Activated effector memory CD4-positive, alpha-beta T cell treated with anti-CD3 and anti-CD28 coated beads, Interleukin-2, amount 50 U/mL, for 16 hours (primary cell): ENCODE data around the gene ARMC3.
A peak's percentile ranks its signal among the peaks of the same experiment; 100 is the strongest.
"Not testable (repeated sequence)": the region's sequence is repeated elsewhere in the genome, so short reads cannot be mapped to it uniquely, and the experiment has no call there.

Experiments used
- DNase-seq: peaks from one replicate; pipeline ENCODE4 v3.0.0-alpha.2; 2020

Gene ARMC3

DNA sequence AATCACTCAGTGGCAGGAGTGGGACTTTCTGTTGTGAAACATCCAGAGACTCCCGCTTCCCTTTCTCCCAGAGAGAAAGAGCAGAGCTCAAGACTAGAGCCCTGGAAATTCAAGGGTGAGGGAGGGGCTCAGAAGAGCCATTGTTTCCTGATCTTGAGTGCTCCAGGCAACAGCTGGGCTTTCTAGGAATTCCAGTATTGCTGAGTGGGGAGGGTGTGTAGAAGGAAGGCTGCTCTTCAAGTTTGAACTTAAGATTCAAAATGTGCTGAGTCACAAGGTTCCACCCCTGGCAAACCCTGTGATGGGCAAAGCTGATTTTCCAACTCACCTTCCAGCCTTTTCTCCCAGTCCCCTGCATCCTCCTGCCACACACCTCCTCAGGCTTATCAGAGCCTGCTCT is 125.2 kb downstream of the ARMC3 start:
- DNase-seq: no peak

DNA sequence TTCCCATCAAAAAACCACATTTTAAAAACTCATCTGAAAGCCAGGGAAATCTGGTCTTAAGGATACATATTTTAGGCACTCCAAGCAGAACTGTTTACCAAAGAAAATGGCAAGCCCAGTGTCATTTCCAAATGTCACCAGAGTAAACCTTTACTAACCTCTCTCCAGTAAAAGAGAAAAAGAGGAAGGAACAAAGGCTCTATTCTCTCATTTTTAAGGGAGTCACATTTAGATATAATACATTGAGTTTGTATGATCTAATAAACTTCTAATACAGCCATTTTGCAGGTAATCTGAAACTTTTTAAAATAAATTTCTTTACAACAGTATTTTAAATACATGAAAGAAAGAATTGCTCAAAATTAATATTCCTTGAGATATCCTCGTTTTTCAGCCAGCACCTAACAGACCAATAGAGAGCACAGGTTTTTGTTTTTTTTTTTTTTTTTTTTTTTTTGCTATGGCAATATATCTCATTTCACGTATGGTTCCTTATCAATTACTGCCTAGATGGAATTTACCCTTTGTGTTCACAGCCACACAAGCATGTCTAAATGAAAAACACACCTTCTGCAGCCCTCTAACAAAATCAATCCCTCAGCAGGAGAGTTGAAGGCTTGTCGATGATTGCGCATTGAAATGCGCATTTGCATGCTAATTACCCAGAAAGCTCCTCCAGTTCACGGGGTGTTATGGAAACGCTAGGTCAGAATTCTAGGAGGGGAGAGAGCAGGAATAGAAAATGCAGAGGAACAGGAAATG is 127.8 kb downstream of the ARMC3 start:
- DNase-seq: no peak

DNA sequence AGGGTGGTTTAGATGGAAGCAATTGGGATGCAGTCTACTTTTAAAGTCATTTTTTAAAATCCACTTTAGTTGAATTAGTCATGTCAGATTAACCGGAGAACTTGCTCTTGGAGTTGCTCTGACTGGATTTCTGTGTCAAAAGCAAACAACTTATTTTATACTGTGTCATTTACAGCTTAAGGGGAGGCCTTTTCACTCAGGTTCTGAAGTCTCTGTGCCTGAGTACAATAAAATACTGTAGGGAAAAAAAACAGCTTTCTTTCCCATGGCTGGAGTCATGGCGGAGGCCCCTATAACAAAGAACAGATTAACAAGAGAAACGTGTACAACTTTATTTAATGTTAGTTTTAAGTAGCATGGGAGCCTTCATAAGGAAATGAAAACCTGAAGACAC is 128.3 kb downstream of the ARMC3 start:
- no peak for DNase-seq

DNA sequence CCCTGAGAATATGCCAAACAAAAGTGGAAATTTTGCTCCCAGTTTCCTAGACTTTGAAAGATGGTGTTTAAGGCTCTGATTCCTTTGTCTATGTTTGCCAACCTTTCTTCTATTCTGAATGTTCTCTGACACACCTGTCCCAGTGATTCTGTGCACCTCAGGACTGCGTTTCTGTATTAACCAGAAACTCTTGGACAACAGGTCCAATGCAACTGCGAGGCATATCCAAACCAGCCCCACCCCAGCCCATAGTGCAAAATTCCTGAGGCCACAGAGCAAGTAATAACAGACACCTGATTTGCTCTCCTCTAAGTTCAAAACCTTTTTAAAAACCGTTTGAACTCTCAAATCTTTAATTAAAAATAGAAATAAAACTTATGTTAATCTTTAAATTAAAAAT is 130.5 kb downstream of the ARMC3 start:
- no peak for DNase-seq

DNA sequence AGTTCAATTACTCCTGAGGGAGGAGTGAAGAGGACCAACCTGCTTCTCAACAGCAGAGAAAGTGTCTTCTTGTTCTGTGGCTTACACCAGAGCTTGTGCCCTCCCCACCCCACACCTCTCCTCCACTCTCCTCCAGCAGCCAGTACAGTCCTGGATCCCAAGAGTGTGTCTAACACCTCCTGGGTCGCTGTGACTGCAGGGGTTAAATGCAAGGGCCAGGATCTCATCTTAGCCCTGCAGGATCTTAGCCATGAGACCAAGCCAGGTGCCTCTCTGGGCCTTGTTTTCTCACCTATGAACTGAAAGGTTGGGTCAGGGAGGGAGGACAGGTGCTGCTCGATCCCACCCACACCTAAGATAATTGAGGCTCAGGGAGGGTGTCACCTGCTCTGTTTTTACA is 133.1 kb downstream of the ARMC3 start:
- DNase-seq: no peak

DNA sequence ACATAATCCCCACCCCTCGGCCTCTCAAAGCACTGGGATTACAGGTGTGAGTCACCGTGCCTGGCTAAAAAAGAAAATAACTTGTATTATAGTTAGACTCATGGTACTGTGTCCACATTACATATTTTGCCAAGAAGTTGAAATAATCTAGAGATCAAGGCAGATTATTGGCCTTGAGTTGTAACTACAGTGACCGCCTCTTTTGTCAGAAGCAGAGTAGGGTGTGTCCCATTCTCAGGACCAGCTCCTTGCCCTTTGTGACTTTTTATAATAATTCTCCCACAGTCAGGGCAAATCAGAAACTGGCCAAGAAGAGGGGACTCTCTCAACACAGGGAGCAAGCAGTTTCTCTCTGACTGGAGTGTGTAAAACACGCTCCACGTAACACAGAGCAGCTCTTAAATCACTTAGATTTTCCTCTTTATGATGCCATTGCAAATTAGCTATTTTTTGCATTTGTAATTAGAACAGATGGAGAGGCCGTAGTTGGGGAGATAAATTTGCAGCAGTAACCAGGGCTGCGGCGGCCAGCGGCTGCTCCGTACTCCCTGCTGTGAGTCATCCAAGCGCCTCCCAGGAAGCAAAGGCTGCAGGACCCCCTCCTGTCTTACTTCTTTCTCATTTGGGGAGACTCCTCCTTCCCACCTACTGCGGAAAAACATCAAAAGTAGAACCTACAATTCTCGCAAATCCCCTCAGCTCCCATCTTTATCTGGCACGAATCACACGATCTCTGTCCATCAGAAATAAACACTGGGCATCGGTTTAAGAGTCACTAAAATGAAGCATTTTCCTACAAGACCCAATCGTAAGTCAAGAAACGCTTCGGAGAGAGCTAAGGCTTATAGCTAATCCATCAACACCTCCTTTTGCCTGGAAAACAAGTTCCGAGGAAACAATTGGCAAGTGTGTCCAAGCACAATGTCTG is 135.5 kb downstream of the ARMC3 start:
- DNase-seq: no peak

DNA sequence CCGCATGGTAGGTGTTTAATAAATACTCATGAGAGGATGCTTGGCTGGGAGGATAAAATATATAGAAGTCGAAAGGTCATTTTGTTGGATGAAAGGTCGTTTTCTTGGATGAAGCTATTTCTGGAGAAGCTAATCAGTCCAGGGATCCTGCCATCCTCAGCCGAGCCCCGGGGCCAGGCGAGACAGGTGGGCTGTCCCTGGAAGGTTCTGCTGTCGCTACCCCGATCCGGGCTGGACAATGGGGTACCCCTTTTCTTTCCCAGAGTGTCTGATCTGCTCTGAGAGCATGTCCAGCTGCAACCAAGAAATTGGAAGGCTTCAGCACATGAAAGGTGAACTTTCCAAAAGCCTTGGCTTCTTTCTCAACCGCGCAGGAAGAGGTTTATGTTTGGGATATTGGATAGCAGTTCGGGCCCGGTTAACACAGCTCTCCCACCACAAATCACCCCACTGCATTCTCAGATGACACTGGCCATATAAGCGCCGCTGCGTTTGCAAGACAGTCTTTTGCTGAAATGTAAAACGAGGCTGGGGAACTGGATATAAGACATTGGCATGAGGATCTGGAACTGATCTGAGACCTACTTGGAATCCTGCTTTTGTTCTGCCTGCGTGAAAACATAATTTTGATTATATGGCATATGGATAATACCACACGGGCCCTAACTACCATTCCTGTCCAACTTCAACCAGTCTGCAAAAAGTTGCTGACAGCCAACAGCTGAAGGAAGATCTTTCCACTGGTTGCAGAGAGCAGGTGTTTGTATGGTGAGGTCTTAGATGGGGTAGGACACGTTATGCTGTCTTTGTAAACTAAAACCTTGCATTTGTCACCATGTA is 136.3 kb downstream of the ARMC3 start:
- no peak for DNase-seq

DNA sequence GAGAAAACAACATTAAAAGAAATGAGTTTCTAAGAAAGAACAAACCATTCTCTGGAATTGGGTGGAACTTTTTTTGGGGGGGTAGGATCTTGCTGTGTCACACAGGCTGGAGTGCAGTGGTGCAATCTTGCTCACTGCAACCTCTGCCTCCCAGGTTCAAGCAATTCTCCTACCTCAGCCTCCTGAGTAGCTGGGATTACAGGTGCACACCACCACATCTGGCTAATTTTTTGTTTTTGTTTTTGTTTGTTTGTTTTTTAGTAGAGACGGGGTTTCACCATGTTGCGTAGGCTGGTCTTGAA is 136.9 kb downstream of the ARMC3 start:
- DNase-seq: not testable (repeated sequence)

DNA sequence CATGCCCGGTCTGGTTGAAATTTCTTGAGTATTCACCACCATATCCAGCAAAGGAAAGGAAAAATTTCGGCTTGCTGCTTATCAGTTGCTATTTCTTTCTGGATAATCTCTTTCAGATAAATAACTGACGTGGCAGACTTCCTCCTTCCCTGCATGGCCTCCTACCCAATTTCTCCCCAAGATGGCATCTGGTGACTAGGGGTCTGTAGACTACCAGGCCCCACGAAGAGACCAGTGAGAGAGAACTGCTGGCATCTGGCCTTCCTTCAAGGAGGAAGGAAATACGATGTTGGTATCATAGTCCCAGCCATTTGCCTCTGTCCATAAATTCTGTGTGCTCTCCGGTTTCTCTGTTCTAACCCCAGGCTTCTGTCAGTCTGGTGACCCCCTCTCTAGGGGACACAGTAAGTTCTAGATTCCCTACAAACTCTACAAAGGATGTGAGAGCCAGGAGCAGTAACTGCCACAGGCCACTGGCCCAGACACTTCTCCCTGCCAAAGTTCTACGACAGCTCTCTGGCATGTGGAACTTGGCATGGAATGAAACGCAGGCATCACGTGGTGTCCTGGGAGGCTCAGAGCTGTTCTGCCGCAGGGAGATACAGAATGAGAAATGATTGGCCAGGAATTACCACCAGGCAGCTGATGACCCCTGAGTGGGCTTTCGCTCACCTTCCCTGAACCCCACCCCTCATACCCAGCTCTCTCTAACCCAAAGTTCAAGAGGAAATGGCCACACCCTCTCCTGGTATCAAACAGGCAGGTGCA is 137.5 kb downstream of the ARMC3 start:
- DNase-seq: no peak

DNA sequence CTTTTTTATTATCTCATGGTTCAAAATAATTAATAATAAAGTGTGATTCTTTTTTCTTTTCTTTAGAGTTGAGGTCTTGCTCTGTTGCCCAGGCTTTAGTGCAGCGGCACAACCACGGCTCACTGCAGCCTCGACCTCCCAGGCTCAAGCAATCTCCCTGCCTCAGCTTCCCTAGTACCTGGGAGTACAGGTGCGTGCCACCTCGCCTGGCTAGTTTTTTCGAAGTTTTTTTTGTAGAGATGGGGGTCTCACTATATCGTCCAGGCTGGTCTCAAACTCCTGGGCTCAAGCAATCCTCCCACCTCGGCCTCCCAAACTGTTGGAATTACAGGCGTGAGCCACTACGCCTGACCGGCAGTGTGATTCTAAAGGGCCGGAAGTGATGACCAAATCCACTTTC is 139.5 kb downstream of the ARMC3 start:
- DNase-seq: no peak

DNA sequence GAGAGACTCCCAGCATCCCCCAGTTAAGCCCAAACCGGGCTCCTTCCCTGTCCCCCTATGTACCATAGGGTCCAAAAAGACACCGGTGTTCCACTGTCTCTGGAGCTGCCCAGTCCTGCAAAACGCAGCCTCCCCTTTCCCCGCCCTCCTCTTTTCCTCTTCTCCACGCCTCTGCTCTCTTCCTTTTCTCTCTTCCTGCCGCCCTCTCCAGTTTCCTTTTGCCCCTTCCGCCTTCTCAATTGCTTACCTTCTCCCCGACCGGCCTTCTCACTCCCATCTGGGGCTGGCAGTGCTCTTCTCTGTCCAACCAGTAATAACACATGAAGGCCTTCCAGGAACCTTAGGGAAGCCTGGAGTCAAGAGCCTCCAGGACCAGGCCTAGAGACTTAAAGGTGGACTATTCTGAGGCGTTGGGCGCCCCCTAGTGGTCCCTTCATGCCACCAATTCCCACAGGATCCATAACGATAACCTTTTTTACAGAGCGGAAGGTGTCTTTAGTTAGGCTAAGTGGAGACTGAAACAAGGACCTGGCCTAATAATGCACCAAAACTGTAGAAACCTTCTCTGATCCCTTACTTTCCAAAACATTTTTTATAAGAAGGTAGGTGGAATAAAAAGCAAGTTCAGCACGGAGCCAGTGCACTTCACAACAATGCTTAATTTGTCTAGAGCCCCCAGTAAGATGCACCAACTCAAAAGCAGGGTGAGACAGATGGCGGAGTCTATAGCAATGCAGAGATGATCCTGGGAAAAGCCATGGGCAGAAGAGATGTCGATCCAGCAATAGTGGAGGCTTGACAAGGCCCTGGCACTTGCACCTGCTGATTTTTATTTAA is 140.3 kb downstream of the ARMC3 start:
- DNase-seq: peak; percentile 87

DNA sequence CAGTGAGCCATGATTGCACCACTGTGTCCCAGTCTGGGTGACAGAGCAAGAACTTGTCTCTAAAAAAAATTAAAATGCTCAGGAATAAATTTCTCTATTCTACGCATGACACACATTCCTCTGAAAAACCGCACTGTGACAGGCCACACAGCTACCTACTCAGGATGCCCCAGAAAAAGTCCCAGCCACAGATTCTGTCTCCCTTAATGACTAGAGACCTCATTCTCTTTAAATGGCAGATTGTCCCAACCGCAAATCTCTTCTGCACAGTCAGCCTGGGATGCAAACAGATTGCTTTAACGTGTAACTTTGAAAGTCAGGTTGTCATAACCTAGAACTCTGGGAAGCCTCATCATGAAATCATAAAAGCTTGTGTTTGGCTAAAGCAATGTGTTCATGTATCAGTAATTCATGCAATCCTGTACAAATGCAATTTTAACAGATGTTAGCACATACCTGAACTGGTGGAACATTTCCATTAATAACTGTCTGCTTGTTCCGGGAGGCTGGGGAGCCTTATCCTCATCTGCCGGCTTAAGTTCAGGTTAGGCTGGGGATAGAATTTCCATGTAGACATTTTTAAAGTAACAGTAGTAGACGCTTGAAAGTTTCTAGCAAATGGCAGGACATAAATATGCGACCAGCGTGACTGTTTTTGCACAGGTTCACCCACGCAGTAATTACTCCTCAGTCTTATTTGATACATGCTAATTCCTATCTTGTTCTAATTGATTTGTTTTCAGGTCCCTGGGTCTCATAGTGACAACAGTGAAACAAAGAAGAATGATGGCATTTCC is 141.4 kb downstream of the ARMC3 start:
- DNase-seq: no peak

DNA sequence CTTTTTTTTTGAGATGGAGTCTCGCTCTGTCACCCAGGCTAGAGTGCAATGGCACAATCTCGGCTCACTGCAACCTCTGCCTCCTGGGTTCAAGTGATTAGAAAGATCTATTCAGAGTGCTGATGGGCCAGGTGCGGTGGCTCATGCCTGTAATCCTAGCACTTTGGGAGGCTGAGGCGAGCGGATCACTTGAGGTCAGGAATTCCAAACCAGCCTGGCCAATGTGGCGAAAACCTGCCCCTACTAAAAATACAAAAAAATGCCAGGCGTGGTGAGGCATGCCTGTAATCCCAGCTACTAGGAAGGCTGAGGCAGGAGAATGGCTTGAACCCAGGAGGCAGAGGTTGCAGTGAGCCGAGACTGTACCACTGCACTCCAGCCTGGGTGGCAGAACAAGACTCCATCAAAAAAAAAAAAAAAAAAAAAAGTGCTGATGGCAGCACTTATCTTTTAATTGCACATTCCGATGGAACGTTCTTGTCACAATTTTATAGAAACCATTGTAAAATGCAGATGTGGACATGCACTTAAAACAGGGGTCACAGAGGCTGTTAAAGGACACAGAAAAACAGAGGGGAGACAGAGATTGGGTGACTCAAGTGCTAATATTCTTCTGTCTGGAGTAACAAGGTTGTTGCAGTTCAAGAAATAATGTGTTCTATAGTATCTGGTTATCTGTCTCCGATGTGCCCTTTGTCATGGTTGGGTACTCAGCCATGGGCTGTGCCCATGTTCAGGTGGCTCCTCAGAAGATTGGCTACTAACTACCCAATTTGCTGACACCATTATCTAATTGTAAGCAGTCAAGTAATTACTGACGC is 142.4 kb downstream of the ARMC3 start:
- not testable (repeated sequence) for DNase-seq

DNA sequence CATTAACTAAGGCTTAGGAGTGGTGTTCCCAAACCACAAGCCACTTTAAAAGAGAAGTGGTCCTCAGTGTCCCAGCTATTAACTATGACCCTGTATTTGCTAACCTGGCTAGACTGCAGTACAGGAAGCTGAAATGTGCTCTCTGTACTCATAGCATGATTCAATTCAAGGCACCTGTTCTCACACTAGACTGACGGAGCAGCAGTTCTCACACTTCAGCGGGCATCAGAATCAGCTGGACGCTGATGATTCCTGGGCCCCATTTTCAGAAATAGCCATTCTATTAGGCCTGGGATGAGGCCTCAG is 143.0 kb downstream of the ARMC3 start:
- no peak for DNase-seq

DNA sequence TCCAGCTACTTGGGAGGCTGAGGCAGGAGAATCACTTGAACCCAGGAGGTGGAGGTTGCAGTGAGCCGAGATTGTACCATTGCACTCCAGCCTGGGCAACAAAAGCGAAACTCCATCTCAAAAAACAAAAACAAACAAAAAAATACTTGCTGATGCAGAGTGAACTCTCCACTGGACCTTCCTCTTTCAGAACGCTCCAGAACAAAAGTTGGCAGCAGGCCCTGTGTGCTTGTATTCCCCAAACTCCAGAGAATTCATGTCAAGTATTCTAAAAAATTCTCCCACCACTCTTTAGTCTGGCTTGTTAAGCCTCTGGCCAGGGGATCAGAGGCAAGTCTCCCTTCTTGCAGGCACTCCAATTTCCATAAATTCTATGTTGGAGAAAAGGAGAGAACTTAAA is 144.7 kb downstream of the ARMC3 start:
- DNase-seq: not testable (repeated sequence)

DNA sequence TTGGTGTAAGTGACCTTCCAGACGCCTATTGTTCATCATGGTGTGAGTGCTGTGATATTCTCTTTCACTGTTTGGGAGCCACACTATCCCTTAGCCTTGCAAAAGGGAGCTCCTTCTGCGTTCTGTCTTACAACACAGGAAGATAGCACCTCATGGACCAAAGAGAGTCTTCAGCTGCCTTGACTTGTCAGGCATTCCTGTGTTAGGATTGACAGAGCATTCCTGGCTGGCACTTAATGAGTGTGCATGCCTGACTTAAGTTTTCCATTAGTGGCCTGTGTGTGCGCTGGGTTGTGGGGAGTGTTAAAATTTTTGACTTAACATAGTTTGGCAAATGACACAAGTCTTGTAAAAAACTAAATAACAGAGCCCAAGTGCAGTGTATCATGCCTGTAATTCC is 145.7 kb downstream of the ARMC3 start:
- no peak for DNase-seq

DNA sequence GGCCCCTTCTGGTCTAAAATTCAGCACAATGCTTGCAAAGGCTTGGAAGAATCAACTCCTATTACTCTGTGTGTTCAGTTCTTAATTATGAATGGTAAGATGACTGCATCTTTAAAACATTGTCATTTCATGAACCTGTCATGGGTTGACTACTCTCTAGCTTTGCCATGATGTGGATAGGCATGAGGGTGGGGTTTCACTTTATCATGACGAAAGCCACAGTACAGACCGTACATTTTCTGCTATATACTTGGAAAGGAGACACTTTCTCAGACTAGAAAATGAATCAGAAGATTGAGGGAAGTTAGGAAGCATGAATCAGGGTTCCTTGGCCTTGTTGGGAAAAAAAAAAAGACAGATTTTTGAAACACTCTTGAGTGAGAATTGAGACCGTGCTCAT is 147.8 kb downstream of the ARMC3 start:
- no peak for DNase-seq

DNA sequence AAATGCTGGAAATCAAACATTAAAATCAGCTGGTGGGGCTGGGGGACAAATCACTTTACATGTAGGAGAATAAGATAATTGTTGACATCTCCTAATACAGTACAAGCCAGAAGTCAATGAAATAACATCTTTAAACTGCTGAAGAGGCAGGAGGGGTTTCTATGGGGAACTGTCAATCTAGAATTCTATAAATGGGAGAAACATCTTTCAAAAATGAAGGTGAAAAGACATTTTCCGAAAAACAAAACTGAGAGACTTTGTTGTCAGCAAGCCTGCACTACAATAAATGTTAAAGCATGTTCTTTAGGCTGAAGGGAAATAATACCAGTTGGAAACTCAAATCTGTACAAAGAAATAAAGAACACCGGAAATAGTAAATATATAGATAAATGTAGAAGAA is 150.3 kb downstream of the ARMC3 start:
- DNase-seq: no peak

DNA sequence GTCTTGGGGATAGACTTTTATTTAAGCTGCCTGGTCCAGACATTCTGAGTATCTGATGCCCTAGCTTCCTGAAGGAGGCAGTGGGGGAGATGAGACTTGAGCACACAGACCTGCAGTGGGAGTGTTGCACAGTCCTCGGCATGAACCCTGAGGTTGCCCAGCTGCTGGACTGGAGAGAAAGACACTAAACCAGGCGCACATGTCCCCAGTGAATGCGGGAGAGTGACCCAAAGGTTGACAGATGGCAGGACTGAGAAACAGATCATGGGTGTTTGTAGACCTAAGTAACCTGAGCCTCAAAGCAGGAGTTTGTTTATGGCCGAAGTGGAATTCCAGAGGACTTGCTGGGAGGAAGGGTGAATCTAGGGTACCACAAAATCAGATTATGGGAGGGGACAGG is 151.8 kb downstream of the ARMC3 start:
- DNase-seq: no peak

DNA sequence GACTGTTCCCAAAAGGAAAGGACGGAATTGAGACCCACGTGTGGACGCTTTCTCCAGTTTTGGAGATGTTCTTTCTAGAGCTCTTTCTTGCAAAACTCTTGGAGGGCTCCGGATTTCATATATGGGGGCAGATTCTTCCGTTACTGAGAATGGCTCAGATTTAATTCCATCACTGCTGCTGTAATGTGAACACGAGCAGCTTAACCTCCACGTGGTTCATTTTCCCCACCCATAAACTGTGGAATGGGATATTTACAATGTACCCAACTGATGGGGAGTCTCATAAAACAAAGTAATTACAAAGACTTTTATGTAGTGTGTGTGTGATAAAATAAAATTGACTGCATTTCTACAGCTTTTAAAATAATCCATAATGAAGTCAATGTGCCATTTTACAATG is 152.4 kb downstream of the ARMC3 start:
- DNase-seq: no peak
